ENCODE data around the gene CARD19. TPM values are rescaled to one million over a fixed set of nuclear protein-coding genes. Genes with fewer than 3 reads are reported as not detected.

The CARD19 gene
- total and polyA plus RNA-seq, 2 of the 8 experiments (the other 6 are each of a cell fraction or from before 2014, with no cell fraction given), result 21.2 to 112 TPM

DNA sequence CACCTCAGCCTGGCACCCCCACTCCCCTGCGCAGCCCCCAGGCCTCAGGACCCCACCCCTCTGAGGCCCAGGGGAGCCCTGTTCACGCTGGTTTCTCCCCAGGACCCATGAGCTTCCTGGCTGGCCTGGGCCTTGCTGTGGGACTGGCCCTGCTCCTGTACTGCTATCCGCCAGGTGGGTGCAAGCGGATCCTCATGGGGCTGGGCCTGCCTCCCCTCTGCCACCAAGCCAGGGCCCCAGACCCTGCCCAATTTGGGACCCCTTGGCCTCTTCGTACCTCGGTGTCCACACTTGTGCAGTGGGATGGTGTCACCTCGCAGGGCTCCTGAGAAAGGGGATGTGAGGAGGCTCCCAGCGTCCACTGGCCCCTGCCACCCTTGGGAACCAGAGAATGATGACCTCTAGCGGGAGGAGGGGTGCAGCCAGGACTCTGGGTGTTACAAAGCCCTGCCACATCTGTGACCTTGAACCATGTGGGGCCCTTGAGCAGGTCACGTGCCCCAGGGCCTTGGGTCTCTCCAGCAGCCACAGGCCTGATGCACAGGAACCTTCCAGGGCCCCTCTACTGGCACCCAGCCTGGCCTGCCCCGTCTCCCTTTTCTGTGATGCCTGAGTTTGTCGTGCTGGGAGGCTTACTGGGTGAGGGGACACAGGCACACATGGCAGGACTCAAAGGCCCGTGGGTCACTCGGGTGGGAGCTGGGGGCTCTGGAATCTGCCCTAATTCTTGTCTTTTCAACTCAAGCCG lies 16.3 kb downstream of the CARD19 start (continued):
- no peak for TF ChIP-seq JUN (IDR thresholded peaks at IDR 0.05; ENCODE audit: low read depth, low read length)
- TF ChIP-seq RXRA (IDR thresholded peaks at IDR 0.05; ENCODE audit: insufficient read depth, low read depth, low read length), result no peak
- no peak for TF ChIP-seq CTBP2 (IDR thresholded peaks at IDR 0.05; ENCODE audit: borderline replicate concordance, insufficient read depth, insufficient read length, low read length)
- TF ChIP-seq CEBPB (IDR thresholded peaks at IDR 0.05; ENCODE audit: low read depth, low read length), result no peak
- TF ChIP-seq RNF2 (IDR thresholded peaks at IDR 0.05; ENCODE audit: borderline replicate concordance, low read depth, low read length, missing control alignments, poor library complexity, severe bottlenecking), result no peak
- no peak for TF ChIP-seq RAD21 (IDR thresholded peaks at IDR 0.05 in 1 of 2, conservative IDR thresholded peaks at IDR 0.05 in 1 of 2; ENCODE audit: low read depth in 2 of 2, low read length in 2 of 2)
- no peak for TF ChIP-seq ZNF274 (IDR thresholded peaks at IDR 0.05; ENCODE audit: borderline replicate concordance, extremely low read depth, low read length)
- no peak for TF ChIP-seq KDM4A (IDR thresholded peaks at IDR 0.05; ENCODE audit: low read depth, low read length, severe bottlenecking)

All from H1 (cell line).